Measurements from ENCODE around the gene RNF43.
A peak's percentile ranks its signal among the peaks of the same experiment; 100 is the strongest.

RNF43 gene

DNA sequence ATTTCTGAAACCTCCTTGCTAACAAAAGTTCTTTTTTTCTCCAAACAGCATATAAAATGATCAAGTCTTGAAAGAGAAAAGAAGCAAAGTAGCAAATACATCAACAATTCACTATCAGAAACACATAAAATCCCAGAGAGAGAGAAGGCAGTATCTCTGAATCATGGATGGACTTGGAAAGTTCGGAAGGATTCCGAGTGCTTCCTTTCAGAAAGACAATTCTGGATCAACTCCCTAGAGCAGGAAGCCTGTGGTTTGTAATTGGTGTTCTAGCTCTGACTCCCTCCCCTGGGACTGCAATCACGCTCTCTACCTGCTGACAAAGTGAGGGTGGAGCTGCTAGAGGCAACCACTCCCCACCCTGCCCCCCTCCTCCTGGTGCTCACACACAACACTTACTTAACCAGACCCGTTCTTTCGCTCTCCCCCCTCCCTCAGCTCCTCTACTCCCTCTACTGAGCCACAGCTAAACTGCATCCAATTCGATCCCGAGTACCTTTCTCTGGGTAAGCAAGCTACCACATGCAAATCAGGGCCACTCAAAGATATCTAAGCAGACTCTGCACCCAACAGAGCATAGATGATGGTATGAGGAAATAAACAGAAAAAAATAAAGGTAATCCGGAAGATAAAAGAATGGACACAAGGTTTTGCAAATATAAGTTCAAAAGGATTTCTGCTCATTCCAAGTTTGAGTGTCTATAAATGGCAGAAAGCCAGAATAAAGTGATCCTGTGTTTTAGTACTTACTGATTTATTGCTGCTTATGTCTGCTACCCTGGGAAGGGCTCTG is at the start of gene RNF43:
Gene RNF43 (minus strand): TSS at position 235 of the 793 bp plus-strand sequence. CDS start 1,957 bp downstream, outside the sequence.
- TF ChIP-seq CTCF (IDR thresholded peaks at IDR 0.05; ENCODE audit: control extremely low read depth, extremely low read depth, low read depth, missing control alignments), result peak; percentile 79
- POLR2A ChIA-PET, result interaction anchor here (0.8 to 1.6 kb wide), 7 partner anchors 48 to 214 kb away, joined by 4 to 10 read pairs (median 6); partner anchors contain the start of gene SUPT4H1
- CTCF ChIA-PET, result interaction anchor here (0.6 to 6.1 kb wide), 40 partner anchors 9 to 227 kb away, joined by 3 to 93 read pairs (median 6); partner anchors contain the start of gene SUPT4H1

DNA sequence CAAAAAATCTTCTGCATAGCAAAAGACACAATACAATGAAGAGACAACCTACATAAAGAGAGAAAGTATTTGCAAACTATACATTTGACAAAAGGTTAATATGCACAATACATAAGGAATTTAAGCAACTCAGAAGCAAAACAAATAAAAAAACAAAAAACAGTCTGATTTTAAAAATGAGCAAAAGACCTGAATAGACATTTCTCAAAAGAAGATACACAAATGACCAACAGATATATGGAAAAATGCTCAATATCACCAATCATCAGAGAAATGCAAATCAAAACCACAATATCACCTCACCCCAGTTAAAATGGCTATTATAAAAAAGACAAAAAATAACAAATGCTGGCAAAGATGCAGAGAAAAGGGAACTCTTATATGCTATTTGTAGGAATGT is 38.2 kb upstream of the RNF43 start:
- no peak for TF ChIP-seq CTCF (IDR thresholded peaks at IDR 0.05; ENCODE audit: control extremely low read depth, extremely low read depth, low read depth, missing control alignments)
- CTCF ChIA-PET, result interaction anchor here (0.8 to 1.0 kb wide), 2 partner anchors 31 to 267 kb away, joined by 3 read pairs; no protein-coding TSS in a partner anchor
- POLR2A ChIA-PET, result no interaction called here
- DNase-seq (ENCODE audit: extremely low spot score), result no peak

More for the DNA sequence above, at the start of gene RNF43:
- peak; percentile 92 for DNase-seq (ENCODE audit: extremely low spot score)

DNA sequence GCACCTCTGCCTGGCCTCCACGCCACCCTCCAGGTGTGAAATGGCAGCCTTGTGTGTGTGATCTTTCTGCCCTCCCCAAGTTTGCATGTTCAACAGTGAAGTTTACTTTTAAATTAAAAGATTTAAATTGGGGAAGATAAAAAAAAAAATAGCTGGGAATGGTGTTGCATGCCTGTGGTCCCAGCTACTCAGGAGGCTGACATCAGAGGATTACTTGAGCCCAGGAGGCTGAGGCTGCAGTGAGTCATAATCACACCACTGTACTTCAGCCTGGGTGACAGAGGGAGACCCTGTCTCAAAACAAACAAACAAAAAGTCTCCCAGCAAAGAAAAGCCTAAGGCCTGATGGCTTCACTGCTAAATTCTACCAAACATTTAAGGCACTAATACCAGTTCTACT is 35.4 kb upstream of the RNF43 start:
- CTCF ChIA-PET, result interaction anchor here (1.0 to 1.5 kb wide), 3 partner anchors 16 to 253 kb away, joined by 3 read pairs; no protein-coding TSS in a partner anchor
- TF ChIP-seq CTCF (IDR thresholded peaks at IDR 0.05; ENCODE audit: control extremely low read depth, extremely low read depth, low read depth, missing control alignments), result no peak
- POLR2A ChIA-PET, result no interaction called here
- no peak for DNase-seq (ENCODE audit: extremely low spot score)

DNA sequence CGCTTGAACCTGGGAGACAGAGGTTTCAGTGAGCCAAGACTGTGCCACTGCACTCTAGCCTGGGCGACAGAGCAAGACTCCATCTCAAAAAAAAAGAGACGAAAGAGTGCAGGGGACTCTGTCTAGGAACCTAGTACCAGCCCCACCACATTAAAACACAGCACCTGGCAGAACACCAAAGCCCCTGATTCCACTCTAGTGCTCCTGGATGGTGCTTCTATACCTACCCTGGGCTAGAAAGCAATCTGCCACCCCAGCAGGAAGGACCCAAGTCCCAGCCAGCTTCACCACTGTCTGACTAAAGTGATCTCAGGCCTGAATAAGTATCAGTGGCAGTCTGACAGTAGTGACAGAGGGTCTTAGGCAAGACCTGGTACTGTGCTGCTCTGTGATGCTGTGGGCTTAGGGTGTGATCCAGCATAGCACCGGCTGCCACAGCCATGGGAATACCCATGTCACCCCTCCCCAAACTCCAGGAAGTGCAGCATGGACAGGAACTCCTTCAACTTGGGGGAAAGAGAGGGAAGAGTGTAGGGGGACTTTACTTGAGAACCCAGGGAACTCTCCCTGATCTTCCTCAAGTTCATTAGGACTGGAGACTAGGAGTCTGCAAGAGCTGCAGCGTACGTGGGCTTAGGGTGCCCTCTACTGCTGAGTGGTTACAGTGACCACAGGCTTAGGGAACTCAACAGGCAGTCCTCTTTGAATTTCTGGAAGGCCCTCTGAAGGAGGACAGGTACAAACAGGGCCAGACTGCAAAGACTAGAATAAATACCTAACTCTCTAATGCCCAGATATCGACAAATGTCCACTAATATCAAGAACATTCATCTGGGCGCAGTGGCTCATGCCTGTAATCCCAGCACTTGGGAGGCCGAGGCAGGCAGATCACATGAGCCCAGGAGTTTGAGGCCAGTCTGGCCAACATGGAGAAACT is 30.0 kb upstream of the RNF43 start:
- DNase-seq (ENCODE audit: extremely low spot score), result peak; percentile 70
- peak; percentile 89 for TF ChIP-seq CTCF (IDR thresholded peaks at IDR 0.05; ENCODE audit: control extremely low read depth, extremely low read depth, low read depth, missing control alignments)
- CTCF ChIA-PET, result interaction anchor here (0.9 to 4.8 kb wide), 14 partner anchors 9 to 246 kb away, joined by 3 to 57 read pairs (median 5); no protein-coding TSS in a partner anchor
- POLR2A ChIA-PET, result no interaction called here

DNA sequence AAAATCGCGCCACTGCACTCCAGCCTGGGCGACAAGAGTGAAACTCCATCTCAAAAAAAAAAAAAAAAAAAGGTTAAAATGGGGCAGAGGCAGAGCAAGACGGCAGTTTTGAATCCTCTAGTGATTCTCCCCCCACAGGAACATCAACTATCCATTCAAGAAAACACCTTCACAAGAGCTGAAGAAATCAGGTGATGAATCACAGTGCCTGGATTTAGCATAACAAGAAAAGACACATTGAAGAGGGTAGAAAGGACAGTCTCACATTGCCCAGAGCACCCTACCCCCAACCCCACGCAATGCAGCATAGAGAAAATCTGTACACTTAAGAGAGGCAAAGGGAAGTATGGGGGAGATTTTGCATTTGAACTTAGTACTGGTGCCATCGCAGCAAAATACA is 28.8 kb upstream of the RNF43 start:
- POLR2A ChIA-PET, result no interaction called here
- CTCF ChIA-PET, result interaction anchor here (0.7 to 4.8 kb wide), 7 partner anchors 13 to 245 kb away, joined by 3 to 57 read pairs (median 8); no protein-coding TSS in a partner anchor
- DNase-seq (ENCODE audit: extremely low spot score), result no peak
- TF ChIP-seq CTCF (IDR thresholded peaks at IDR 0.05; ENCODE audit: control extremely low read depth, extremely low read depth, low read depth, missing control alignments), result no peak

DNA sequence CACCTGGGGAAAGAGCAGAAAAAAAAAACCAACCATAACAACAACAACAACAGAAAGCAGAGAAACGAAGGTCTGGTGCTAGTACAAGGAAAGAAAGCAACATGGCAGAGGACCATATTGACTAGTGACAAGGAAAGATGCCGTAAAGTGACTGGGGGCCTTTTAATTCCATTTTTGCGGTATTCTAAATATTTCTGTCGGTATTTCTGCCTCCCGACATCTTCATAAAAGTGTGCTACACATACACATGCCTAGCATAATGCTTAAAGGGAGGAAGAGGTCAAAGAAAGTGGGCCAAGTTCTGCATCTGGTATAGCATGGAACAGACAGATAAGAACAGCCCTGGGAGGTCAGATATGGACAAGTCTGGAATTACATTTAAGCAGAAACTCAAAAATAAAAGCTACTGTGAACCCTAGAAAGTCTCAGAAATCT is 19.5 kb upstream of the RNF43 start:
- ChIA-PET CTCF (interaction anchor here (1.2 to 1.5 kb wide), 3 partner anchors 12 to 189 kb away, joined by 3 to 6 read pairs (median 4); no protein-coding TSS in a partner anchor), POLR2A (no interaction called here)

More for the DNA sequence above, 19.5 kb upstream of the RNF43 start:
- no peak for TF ChIP-seq CTCF (IDR thresholded peaks at IDR 0.05; ENCODE audit: control extremely low read depth, extremely low read depth, low read depth, missing control alignments)
- DNase-seq (ENCODE audit: extremely low spot score), result no peak

Measured in GM10248 (cell line).